ENCODE results near the gene AGPAT4. TPM values are rescaled to one million over a fixed set of nuclear protein-coding genes. Genes with fewer than 3 reads are reported as not detected.
A peak's percentile ranks its signal among the peaks of the same experiment; 100 is the strongest.

Gene AGPAT4
- total and polyA plus RNA-seq, 4 donors = 3.7 to 32.8 (median 9.7) TPM

GRCh38 chr6:161141173-161141572 lies 132.7 kb downstream of the AGPAT4 start:
- peaks cover 0 to 9% (median 2%) of the 10 kb centered on the region in 4 donors for H3K36me3 ChIP-seq (ENCODE audit: control insufficient read depth in 4 of 4, insufficient read depth in 4 of 4, low read length in 4 of 4)
- DNase-seq (peak in 2 of 3 donors; percentile 11 to 20), ATAC-seq (ENCODE audit: insufficient read depth, low FRiP score) (no peak)
- TF ChIP-seq CTCF (IDR thresholded peaks at IDR 0.05; ENCODE audit: control extremely low read depth, extremely low read depth) = no peak
- H3K4me1 ChIP-seq (ENCODE audit: control insufficient read depth in 5 of 5, insufficient read depth in 5 of 5, low read length in 5 of 5) = no peaks in the 10 kb centered on the region
- no peak overlapping the region for H3K4me3 ChIP-seq
- H3K9ac ChIP-seq (ENCODE audit: insufficient read depth in 1 of 2, low read length in 2 of 2) = no peak overlapping the region
- WGBS, 2 donors = 79 to 80% methylated on average over 11 of the region's 11 CpGs
- H3K9me3 ChIP-seq (ENCODE audit: control insufficient read depth in 4 of 4, insufficient read depth in 3 of 4, low read length in 3 of 4) = no peaks in the 10 kb centered on the region
- H3K27me3 ChIP-seq (ENCODE audit: control insufficient read depth in 3 of 3, insufficient read depth in 3 of 3, low read length in 2 of 3) = no peaks in the 10 kb centered on the region
- H3K27ac ChIP-seq (ENCODE audit: low read depth in 1 of 2, low read length in 1 of 2) = no peak overlapping the region

GRCh38 chr6:161140554-161140875 lies 133.3 kb downstream of the AGPAT4 start:
- H3K9ac ChIP-seq (ENCODE audit: insufficient read depth in 1 of 2, low read length in 2 of 2) = no peak overlapping the region
- DNase-seq = no peak
- no peaks in the 10 kb centered on the region for H3K4me1 ChIP-seq (ENCODE audit: control insufficient read depth in 5 of 5, insufficient read depth in 5 of 5, low read length in 5 of 5)
- no peaks in the 10 kb centered on the region for H3K9me3 ChIP-seq (ENCODE audit: control insufficient read depth in 4 of 4, insufficient read depth in 3 of 4, low read length in 3 of 4)
- H3K27ac ChIP-seq (ENCODE audit: low read depth in 1 of 2, low read length in 1 of 2) = no peak overlapping the region
- H3K27me3 ChIP-seq (ENCODE audit: control insufficient read depth in 3 of 3, insufficient read depth in 3 of 3, low read length in 2 of 3) = no peaks in the 10 kb centered on the region
- WGBS, 2 donors = 93 to 96% methylated on average over 10 of the region's 10 CpGs
- H3K36me3 ChIP-seq (ENCODE audit: control insufficient read depth in 4 of 4, insufficient read depth in 4 of 4, low read length in 4 of 4) = peaks cover 0 to 13% (median 3%) of the 10 kb centered on the region in 4 donors
- H3K4me3 ChIP-seq = no peak overlapping the region
- TF ChIP-seq CTCF (IDR thresholded peaks at IDR 0.05; ENCODE audit: control extremely low read depth, extremely low read depth) = no peak
- no peak for ATAC-seq (ENCODE audit: insufficient read depth, low FRiP score)

GRCh38 chr6:161139766-161140553 lies 133.9 kb downstream of the AGPAT4 start:
- TF ChIP-seq CTCF (IDR thresholded peaks at IDR 0.05; ENCODE audit: control extremely low read depth, extremely low read depth) = no peak
- DNase-seq (no peak), ATAC-seq (ENCODE audit: insufficient read depth, low FRiP score) (no peak)
- Histone ChIP-seq H3K27me3 (ENCODE audit: control insufficient read depth in 3 of 3, insufficient read depth in 3 of 3, low read length in 2 of 3) (no peaks in the 10 kb centered on the region), H3K36me3 (ENCODE audit: control insufficient read depth in 4 of 4, insufficient read depth in 4 of 4, low read length in 4 of 4) (peaks cover 0 to 15% (median 3%) of the 10 kb centered on the region in 4 donors), H3K9me3 (ENCODE audit: control insufficient read depth in 4 of 4, insufficient read depth in 3 of 4, low read length in 3 of 4) (no peaks in the 10 kb centered on the region), H3K27ac (ENCODE audit: low read depth in 1 of 2, low read length in 1 of 2) (no peak overlapping the region), H3K4me1 (ENCODE audit: control insufficient read depth in 5 of 5, insufficient read depth in 5 of 5, low read length in 5 of 5) (no peaks in the 10 kb centered on the region), H3K4me3 (no peak overlapping the region), H3K9ac (ENCODE audit: insufficient read depth in 1 of 2, low read length in 2 of 2) (no peak overlapping the region)
- WGBS, 2 donors = 91 to 94% methylated on average over 28 of the region's 28 CpGs

All from lung (tissue), 12 donors.